Stimulated activated CD4-positive, alpha-beta T cell treated with anti-CD3 and anti-CD28 coated beads, Interleukin-12 subunit alpha, Interleukin-12 subunit beta, amount 100 ng/mL, for 4 hours (primary cell): ENCODE measurements around the gene HSD3B1.

Experiments
- DNase-seq: peaks from one replicate; pipeline ENCODE4 v3.0.0-alpha.2; 2020

Gene HSD3B1

GRCh38 chr1:119506941-119507340, at the start of gene HSD3B1:
TSS of gene HSD3B1 (plus strand) at chr1:119507210. CDS start at chr1:119507477, 267 bp downstream.
- no peak for DNase-seq

GRCh38 chr1:119462964-119463363, 44.0 kb upstream of the HSD3B1 start:
- no peak for DNase-seq

- no peak for DNase-seq
Observed at GRCh38 chr1:119463569-119463968, 43.4 kb upstream of the HSD3B1 start.

- DNase-seq = no peak
Observed at GRCh38 chr1:119466445-119466844, 40.6 kb upstream of the HSD3B1 start.

- no peak for DNase-seq
Observed at GRCh38 chr1:119467219-119467618, 39.8 kb upstream of the HSD3B1 start.

GRCh38 chr1:119467857-119468668, 38.9 kb upstream of the HSD3B1 start:
- no peak for DNase-seq

- no peak for DNase-seq
Observed at GRCh38 chr1:119469741-119470140, 37.3 kb upstream of the HSD3B1 start.

- DNase-seq = no peak
Observed at GRCh38 chr1:119470377-119470776, 36.6 kb upstream of the HSD3B1 start.

- DNase-seq = no peak
Observed at GRCh38 chr1:119470958-119471357, 36.1 kb upstream of the HSD3B1 start.

GRCh38 chr1:119471566-119471965, 35.4 kb upstream of the HSD3B1 start:
- no peak for DNase-seq

GRCh38 chr1:119472080-119472818, 34.8 kb upstream of the HSD3B1 start:
- DNase-seq = no peak

GRCh38 chr1:119472819-119473175, 34.2 kb upstream of the HSD3B1 start:
- DNase-seq = no peak

- no peak for DNase-seq
Observed at GRCh38 chr1:119475866-119476439, 31.1 kb upstream of the HSD3B1 start.

- DNase-seq = no peak
Observed at GRCh38 chr1:119477710-119478109, 29.3 kb upstream of the HSD3B1 start.

GRCh38 chr1:119480175-119480574, 26.8 kb upstream of the HSD3B1 start:
- no peak for DNase-seq

GRCh38 chr1:119481951-119482350, 25.1 kb upstream of the HSD3B1 start:
- DNase-seq = no peak

GRCh38 chr1:119482517-119483425, 24.2 kb upstream of the HSD3B1 start:
- DNase-seq = no peak

- no peak for DNase-seq
Observed at GRCh38 chr1:119483441-119484200, 23.4 kb upstream of the HSD3B1 start.

GRCh38 chr1:119485201-119485600, 21.8 kb upstream of the HSD3B1 start:
- no peak for DNase-seq

- DNase-seq = no peak
Observed at GRCh38 chr1:119488216-119488615, 18.8 kb upstream of the HSD3B1 start.

GRCh38 chr1:119489201-119489600, 17.8 kb upstream of the HSD3B1 start:
- DNase-seq = no peak

- DNase-seq = no peak
Observed at GRCh38 chr1:119490925-119491324, 16.1 kb upstream of the HSD3B1 start.
